CD4-positive, alpha-beta T cell treated with Interleukin-15 for 1 hour (primary cell): ENCODE results near the gene LIX1.
"Not testable (repeated sequence)": the region's sequence is repeated elsewhere in the genome, so short reads cannot be mapped to it uniquely, and the experiment has no call there.

ENCODE experiments used
- DNase-seq: peaks from one replicate; pipeline ENCODE4 v3.0.0-alpha.2; 2020

The LIX1 gene

DNA sequence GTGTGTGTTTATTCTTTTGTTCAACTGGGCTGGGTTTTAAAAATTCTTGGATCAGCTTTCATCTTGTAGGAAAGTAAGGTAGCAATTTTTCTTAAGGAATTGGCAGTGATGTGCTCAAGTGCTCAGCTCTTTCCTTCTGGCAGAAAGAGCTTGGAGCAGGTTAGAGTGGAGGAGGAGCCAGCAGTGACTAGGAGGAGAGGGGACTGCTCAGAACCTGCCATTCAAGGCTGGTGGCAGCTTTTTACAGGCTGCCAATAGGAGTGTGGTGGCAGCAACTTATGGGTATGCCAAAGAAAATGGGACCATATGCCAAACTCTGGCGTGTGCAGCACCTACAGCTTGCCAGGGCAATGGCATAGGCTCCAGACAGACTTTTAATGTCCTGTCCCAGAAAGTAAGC, 2.2 kb downstream of the LIX1 start:
- not testable (repeated sequence) for DNase-seq

DNA sequence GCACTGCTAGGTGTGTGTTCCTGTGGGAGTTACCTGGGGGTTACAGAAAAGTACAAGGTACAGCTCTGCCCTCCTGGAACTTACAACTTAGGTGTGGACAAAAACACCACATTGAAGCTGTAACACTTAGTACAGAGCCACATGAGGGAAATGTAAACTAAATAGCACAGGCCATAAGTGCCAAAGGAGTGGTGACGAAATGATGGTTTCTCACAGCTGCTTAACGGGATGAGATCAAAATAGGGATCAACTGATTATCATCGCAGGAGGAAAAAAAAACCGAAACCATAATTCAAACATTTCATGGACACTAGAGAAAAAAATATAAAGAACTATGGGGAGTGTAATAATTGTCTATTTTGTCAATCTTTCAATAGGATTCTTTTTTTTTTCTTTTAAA, 5.9 kb downstream of the LIX1 start:
- DNase-seq = no peak

DNA sequence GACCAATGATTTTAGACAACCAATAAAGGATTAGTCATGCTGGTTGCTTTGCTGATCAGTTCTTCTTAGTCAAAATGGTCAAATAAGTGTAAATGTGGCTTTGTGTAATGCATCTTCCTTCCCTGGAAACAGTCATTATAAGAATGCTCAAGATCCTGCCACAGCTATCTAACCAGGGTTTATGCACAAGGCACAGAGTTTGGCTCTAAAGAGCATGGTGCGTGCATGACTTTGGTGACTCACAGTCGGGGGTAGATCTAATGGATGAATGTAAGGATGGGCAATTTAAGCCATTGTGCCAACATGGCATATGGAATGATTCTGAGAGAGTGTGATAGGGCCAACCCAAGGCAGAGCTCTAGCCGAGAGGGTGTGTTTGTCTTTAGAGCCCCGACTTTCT, 6.5 kb downstream of the LIX1 start:
- DNase-seq = no peak

DNA sequence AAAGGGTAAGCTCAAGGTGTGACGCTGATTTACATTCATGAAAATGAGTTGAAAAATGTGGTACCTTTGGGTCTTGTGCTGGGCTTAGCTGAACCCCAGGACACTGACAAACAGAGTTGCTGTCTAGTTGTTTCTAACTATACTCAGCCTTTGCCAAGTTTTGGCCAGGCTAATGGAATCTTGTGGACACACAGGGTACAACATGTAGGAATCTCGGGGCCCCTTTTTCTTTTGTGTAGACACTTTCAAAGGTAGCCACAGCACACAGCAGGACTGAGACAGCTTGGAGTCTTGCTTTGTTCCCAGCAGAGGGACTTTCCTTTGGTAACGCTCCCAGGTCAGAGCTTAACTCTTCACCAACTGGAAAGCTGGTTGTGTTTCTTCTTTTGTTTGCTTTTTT, 7.8 kb downstream of the LIX1 start:
- DNase-seq = no peak

DNA sequence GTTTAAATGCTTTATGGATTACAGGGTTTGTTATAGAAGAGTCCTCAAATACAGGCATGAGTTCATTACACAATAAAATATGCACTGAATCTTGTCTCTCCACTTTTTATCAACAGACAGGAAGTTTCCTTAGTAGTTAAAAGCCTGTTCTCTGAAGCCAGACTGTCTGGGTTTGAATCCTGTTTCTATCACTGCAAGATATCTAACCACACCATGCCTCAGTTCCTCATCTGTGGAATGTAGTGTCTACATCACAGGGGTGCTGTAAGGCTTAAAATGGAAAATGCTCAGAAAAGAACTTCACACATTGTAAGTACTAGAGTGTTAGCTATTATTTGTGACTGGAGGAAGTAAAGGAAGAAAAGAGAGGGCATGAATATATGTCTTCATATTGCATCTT, 9.3 kb downstream of the LIX1 start:
- DNase-seq = no peak

DNA sequence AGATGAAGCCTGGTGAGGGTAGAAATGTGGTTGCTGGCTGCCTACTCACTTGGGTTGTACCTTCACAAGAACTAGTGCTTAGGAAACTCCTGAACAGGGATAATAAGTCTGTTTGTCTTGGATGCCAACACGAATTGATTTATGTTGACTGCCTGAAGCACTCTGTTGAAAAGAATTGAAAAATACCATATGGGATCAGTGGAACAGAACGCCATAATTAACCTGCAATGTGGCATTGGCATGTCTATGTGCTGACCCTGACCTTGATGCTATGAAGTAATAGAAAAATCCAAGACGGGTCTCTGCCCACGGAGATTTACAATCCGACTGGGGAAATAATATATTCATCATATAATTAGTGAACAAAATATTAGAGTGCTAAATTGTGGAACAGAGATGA, 10.5 kb downstream of the LIX1 start:
- DNase-seq = no peak

DNA sequence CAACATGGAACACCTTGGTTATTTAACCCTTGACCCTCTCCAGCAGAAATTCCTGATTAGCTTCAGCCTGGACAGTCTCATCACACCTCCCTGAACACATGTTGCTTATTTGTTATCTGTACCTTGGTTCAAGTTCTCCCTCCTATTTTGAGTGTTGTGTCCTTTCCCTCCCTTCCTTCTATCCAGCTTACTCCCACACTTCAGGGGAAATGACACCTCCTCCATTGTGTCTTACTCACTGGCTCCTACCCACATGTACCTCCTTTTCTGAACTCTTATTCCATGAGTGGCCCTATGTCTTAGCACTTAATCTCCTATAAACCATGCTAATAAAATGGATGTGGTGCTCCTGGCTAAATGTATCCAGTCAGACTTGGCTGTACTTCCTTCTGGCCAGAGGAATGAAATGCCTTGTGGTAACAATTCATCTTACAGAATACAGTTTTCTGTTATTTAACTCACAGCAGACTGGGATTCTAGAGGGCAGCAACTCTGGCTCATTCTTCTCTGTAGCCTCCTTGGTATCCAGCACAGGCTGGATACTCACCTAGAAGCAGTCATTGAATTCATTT, 11.2 kb downstream of the LIX1 start:
- DNase-seq = no peak

DNA sequence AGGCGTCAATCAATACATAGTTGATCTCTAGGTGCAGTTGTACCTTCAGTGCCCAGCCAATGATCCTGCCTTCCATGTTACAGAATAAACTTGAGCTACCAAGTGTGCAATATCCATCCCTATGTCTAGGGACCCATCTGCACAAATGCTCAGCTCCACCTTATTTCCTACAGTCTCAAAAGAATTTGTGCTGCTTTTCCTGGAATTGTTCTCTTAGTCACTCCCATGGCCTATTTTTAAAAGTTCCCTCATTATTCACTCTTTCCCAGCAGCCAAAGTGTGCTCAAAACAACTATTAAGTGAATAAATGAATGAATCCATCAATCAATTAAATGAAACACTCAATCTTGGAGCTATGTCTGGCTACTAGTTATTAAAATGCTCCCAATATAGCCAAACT, 14.7 kb downstream of the LIX1 start:
- no peak for DNase-seq

DNA sequence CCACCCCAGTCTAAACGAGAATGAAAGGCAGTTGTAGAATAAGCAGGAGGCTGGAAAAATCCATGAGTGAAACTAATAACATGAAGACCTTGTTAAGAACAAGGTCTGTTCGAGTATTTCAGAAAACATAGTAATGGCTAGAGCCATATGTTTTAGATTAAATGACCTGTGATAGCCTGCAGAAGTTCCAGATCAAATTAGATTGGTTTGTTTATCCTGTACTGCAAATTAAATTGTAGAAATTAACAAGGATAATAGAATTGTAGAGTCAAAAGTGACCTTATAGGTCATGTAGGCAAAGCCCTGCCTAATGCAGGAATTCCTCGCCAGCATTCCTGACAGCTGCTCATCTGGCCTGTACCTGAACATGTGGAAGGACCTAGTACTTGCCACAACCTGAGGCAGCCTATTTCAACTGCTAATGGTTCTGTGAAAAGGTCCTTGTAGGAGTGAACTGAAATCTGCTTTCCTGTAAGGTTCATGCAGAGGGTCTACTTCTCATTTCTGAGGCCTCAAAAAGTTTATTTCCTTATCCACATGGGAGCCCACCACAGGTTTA, 17.2 kb downstream of the LIX1 start:
- no peak for DNase-seq

DNA sequence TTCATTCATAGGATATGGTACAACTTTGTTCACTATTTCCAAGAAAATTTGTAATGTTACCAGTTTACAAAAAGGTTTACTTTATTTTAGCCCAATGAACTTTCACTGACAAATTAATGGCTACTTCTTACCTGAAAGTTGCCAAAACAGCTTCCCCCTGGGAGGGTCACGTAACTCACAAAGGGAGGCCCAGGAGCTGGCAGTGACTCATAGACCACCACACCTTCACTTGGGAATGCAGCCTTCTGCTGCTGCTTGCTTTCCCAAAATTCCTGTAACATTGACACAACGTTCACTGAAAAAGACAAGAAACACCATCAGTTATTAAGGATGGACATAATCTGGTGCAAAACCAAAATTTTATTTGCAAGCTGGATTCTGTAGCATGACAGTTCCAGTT, 18.1 kb downstream of the LIX1 start:
- no peak for DNase-seq

DNA sequence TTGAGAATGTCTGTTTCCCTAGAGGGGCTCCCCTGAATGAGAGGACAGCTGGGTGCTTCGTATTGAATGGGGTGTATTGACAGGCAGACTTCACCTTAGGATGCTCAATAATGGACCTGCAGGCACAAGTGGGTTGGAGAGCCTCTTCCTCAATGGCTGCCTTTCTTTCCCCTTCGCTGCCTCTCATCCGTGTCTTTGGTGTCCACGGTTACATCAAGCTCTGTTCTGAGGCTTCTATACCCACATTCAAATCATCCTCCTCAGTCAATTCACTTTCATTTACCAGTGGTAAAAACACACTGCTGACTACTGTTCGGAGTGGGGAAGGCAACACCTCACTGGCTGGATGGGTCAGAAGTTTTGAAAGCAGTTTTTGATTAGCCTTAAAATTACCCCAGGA, 20.6 kb downstream of the LIX1 start:
- no peak for DNase-seq

DNA sequence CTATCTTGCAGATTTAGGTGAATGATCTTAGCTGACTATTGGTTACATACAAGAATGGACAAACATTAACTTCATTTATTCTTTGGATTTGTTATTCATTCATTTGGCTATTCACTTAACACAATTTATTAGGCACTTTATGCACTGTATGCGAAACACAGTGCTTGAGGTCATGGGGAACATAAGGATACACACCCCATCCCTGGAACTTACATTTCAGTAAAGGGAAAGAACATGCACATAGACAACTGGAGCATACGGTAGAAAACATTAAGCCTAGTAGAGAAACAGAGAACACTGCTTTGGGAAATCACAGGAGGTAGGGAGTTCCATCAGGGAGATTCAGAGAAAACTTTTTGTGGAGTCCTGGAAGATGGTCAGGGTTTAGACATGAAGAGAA, 22.2 kb downstream of the LIX1 start:
- DNase-seq = no peak

DNA sequence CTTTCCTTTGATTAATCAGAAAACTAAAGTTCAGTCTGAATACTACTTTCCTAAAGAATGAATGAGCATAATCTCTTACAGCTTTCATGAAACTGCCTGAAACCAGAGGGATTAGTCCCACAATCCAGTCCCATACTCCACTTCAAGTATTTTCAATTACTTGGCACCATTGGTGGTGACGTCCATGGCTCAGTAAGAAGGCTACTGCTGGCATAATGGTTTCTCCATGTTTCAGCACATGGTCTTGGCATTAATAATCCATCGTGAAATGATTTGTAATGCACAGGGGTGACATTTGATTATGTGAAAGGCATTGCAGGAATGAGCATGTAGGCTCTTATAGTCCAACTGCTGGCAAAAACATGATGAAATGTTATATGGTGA, 23.4 kb downstream of the LIX1 start:
- DNase-seq = no peak

DNA sequence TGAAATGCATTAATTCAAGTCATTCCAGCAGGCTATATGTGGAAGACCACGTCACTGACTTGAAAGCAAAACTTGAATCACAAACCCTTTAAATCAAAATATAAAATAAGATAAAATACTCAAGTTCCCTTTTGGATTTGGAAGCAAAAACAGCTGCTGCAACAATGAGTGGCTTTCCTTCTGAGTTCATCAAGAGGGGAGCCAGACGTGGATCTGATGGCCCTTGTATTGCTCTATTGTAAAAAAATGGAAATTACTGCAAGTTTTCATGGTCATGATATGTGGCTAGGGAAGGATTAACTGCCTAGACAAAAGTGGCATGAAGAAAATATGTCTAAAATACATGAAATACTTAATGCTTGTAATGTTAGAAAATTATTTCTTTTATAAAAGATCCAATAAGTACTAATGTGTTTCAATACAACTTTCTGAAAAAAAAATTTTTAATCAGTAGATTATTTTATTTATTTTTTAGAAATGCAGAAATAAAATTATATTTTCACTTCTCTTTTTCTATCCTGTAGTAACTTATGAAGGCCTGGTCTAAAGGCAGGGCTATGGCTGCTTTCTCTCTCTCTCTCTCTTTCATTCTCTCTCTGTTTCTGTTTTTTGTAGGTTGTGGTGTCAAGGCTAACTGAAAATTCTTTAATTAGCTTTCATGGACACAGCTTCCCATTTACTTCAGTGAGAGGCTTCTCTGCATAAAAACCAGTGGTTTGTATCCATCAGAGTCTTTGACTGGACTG, 24.0 kb downstream of the LIX1 start:
- DNase-seq = no peak

DNA sequence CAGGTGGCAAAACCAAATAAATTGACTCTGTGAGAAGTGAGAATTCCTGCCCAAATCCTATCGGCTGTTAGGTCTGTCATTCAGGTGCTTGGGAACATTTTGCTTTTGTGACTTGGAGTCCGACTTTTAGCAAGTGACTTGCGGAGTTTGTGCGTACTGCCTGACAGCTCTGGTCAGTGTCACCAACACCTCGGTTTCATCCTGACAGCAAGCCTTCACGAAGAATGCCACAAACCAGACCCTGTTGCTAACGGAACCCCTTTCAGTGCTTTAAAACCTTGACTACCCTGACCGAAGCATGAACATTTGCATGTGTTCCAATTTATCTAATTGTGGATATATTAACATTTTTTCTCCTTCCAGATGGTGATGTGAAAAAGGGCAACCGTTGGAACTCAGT, 26.5 kb downstream of the LIX1 start:
- no peak for DNase-seq

DNA sequence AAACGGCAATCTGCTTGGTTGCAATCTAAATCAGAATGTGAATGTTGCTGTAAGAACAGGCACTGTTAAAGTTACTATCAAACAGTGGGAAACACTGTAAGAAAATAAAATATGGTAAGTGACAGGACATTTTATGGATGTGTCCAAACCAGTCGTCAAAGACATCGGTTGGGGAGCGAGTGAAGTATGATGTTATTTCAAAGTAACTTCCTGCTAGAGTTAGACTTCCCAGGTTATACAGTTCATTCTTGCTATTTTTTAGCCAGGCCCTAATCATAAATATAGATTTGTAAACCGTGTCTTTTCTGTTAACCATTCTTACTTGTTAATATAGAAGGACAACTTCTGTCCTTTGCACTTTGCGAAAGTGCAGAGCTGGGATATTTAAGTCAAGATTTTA, 30.2 kb downstream of the LIX1 start:
- DNase-seq = no peak

DNA sequence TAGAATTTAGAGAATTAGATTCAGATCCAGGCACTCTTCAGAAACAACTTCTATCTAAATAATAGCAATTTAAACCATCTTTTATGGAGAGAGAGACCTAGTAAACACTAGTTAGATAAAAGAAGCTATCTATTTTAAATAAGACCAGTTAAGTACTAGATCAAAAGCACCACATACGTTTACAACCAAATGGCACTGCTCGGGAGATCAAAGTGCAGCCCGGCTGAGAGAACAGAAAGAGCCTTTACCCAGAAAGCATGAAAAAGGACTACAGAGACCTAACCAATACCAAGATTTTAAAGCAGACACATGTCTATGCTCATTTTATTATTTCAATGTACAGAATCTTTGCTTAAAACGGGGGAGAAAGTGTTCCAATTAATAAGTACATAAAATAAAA, 30.8 kb downstream of the LIX1 start:
- no peak for DNase-seq

DNA sequence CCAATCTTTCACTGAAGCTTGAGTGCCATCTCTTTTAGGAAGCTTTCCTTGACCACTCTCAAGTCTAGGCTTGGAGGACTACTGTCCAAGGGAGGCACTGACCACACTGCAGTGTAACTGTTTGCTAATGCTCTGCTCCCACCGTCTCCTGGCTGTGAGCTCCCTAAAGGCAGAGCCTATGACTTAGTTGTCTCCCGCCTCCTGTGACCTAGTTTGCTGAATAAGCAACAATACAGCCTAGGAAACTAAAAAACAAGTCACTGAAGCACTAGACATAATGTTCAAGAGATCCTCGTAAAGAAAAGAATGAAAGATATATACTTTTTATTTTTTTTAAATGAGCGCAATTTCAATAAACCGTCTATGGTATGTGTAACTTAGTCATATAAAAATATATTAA, 31.4 kb downstream of the LIX1 start:
- DNase-seq = no peak

DNA sequence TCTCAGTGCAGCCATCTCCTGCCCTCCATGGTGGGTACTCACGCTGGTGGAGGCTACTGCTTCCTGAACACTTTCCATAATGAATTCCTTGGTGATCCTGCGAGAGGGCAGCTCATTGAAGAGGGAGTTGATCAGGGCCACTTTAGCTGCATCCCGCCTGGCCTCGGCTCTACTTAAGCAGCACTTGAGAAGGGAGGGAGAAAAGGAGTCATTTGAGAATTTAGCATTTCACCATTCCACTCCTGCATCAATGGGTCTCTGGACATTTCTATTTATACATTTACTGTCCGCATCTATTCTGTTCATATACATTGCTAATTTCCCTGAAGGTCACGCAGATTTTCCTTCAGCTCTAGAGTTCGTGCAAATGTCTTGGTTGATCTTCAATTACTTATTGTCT, 35.1 kb downstream of the LIX1 start:
- no peak for DNase-seq

DNA sequence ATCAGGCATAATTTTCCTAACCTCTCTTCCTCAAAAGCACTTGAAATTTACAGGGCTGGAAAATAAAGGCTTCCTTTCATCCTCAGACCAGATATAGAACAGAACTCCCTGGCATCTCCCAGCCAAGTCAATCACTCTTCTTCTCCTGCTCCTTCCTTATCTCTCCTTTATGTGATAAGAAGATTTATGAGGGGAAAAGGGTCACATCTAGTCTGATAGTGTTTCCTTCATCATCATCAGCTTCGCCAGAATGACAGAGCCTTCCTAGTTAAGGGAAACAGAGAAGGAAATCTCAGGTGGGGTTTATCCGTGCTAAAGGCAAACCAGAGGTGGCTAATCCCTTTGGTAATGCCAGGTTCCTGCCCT, 36.2 kb downstream of the LIX1 start:
- DNase-seq = no peak

DNA sequence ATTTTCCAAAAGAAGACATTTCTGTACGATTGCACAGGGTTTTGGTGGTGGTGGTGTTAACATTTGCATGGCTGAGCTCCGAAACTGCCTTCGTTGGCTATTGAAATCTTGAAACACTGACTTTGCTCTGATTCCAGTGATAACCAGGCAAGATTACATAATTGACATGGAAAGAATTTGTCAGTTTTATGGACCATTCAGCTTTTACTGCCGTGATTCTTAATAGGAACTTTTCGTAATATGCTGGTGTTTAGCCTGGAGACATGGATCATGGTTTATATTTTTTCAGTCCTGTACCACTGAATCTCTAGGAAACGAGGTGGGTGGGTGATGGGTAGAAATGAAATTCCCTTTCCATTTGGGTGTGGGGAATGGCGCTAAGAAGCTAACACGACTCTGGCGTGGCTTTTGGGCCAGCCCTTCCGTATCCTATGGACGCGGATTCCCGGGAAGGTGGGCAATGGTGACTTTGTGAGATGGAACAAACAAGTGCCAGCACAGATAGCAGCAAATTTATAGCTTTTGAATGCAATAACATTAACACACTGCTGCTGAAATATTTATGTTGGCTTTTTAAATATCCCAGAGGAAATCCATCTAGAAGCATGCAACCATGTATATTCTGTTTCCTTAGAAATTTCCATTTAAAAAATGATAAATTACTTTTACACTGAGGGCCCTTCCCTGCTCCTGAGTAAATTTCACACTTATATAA, 36.8 kb downstream of the LIX1 start:
- DNase-seq = no peak

DNA sequence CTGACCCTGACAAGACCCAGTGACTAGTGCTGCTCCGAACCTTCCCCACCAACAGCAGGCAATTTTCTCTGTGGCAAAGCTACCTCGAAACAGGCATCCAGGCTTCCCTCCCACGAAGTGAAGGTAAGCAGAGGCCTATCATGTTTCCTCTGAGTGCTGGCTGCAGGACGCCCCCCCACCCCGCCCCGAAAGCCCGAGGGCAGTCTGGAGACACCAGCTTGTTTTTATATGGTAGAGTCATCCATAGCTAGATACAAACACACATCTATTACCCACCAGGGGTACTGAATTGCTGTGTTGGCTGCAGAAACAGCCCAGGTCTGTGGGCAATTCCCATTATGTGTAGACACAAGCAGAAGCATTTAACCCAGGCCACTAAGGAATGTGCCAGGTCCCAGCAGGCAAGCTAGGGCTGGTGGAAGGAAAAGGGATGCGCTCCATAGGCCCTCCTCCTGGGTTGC, 40.4 kb downstream of the LIX1 start:
- no peak for DNase-seq

DNA sequence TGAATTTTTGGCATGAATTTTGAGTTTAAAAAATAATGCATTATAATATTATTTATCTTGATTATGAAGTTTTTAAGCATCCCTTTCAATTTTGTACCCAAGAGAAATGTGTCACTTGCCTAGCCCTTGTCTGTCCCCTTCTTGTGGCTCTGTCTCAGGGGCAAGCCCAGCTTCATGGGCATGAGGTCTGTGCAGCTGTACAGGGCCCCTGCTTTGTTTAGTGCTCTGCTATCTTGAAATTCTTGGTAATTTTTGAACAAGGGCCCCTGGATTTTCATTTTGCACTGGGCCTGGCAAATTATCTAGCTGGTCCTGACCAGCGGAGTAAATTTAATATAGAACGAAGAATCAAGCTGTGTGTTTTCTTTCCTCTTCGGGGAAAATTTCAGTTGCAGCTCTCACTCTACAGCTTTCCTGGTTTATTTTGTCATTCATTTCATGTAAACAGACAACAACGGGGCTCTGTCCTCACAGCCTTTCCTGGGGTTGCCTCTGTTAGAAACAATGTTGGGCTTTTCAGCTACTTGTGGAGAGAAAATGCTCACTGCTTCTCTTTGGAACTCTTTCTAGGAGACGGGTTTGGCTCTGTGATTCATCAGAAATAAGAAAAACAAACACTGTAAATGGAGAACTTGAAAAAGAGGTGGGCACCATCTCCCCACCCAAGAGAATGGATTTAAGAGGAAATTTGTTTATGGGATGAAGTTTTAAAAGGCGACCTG, 41.1 kb downstream of the LIX1 start:
- no peak for DNase-seq

DNA sequence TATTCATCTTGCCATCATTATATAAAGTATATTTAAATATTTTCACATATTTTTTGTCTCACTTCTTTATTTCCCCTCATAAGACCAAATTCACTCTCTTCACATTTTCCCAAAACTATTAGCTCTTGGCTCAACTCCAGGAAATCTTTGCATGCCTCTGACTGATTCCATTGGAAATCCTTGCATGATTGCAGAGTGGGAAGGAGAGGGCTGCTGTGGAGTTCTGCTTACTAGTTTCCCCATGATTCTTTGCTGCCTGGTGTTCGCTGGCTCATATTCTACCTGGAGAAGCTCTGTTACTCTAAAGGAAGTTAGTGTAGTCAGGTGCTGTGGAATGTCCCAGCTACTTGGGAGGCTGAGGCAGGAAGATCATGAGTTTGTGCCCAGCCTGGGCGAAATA, 41.9 kb downstream of the LIX1 start:
- DNase-seq = no peak
